H1 (cell line): ENCODE data around the gene HSPA12A. TPM values are rescaled to one million over a fixed set of nuclear protein-coding genes. Genes with fewer than 3 reads are reported as not detected.

Experiments
- ASH2L ChIP-seq: fragments of 200-600, 300-600 bp; sonication (generic); IDR thresholded peaks from one replicate; pipeline ENCODE4 v1.7.1; 2017; ENCODE audit warnings: low read length
- TEAD4 ChIP-seq: IDR thresholded peaks from 2 replicates; pipeline ENCODE4 v1.6.1; 2012; ENCODE audit warnings: low read depth, low read length, inconsistent platforms, mixed read lengths
- polyA plus RNA-seq, 7 experiments: library from polyadenylated mRNA; depleted of rRNA in 3 of 7; stranded (reverse) in 5 of 7; unstranded in 2 of 7; fragments of >200 nt in 5 of 7; fragments of 200-250 nt in 2 of 7; gene quantifications; 1 replicate in 5 of 7; 2 replicates in 1 of 7; 4 replicates in 1 of 7; pipeline versions ENCODE4 v1.2.1 to v1.2.3, GENCODE V29; 2011 to 2013; ENCODE audit warnings: missing spikeins in 2 of 7, mixed read lengths in 2 of 7
- total RNA-seq: library from RNA; stranded (reverse); fragmentation: NEBNext Ultra II Directional; extraction: Animal tissue kit (Norgen Biotek cat#: 25700); gene quantifications from 2 replicates; pipeline ENCODE4 v1.2.1, GENCODE V29; 2021

HSPA12A gene
- total and polyA plus RNA-seq, 2 of the 8 experiments (the other 6 are each of a cell fraction or from before 2014, with no cell fraction given) = 3.1 to 6.9 TPM

DNA sequence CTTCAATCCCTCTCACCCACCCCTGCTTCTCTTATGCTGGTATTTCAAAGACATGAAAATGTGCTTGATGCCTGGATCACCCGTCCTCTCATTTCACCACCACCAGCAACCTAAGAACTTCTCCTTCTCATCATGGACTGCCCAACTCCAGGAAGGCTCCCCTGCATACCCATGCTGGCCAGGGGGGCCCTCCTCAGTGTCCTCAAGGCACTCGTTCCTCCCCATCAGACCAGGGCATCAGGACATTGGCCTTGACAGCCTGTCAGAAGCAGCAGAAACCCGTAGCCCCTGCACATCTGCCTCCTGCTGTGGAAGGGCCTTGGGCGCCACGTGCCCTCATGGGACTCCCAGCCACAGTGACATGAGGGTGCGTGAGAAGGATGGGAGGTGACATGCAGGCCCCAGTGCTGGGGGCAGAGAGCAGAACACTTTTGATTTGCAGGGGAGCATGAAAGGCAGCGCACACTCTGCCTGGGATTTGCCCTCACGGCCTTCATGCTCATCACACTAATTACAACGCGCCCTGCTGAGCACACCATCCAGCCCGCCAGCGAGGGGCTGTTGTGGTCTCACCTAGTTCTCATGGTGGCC, 1.9 kb upstream of the HSPA12A start (continued):
- TF ChIP-seq TEAD4 (no peak), ASH2L (no peak)
